Mucosa of rectum (tissue), 2 donors: ENCODE measurements around the gene DMBT1.

Experiments
- H3K27ac ChIP-seq, 2 donors: one replicate each; pipeline ENCODE4 v1.7.0; 2013; ENCODE audit warnings: inconsistent platforms in 2 of 2, low read depth in 2 of 2, low read length in 2 of 2
- H3K27me3 ChIP-seq, 2 donors: one replicate each; pipeline ENCODE4 v1.7.0; 2013; ENCODE audit warnings: low read length in 2 of 2; ENCODE audit not compliant: control insufficient read depth in 2 of 2, insufficient read depth in 2 of 2
- H3K36me3 ChIP-seq, 2 donors: one replicate each; pipeline ENCODE4 v1.7.0; 2013; ENCODE audit warnings: low read length in 2 of 2; ENCODE audit not compliant: control insufficient read depth in 2 of 2, insufficient read depth in 2 of 2
- H3K4me1 ChIP-seq, 2 donors: one replicate each; pipeline ENCODE4 v1.7.0; 2013; ENCODE audit warnings: low read length in 2 of 2, mild to moderate bottlenecking in 1 of 2; ENCODE audit not compliant: control insufficient read depth in 2 of 2, insufficient read depth in 2 of 2
- H3K4me3 ChIP-seq, 2 donors: one replicate each; pipeline ENCODE4 v1.7.0; 2013; ENCODE audit warnings: low read length in 2 of 2
- H3K9ac ChIP-seq, 2 donors: one replicate each; pipeline ENCODE4 v1.7.0; 2013; ENCODE audit warnings: low read length in 2 of 2, low read depth in 1 of 2, mild to moderate bottlenecking in 1 of 2
- H3K9me3 ChIP-seq, 2 donors: one replicate each; pipeline ENCODE4 v1.7.0; 2013; ENCODE audit warnings: low read length in 2 of 2; ENCODE audit not compliant: control insufficient read depth in 2 of 2
- donor health status: healthy.
- donor health status: Normal muscosa, but diverticular disease.

Gene DMBT1

DNA sequence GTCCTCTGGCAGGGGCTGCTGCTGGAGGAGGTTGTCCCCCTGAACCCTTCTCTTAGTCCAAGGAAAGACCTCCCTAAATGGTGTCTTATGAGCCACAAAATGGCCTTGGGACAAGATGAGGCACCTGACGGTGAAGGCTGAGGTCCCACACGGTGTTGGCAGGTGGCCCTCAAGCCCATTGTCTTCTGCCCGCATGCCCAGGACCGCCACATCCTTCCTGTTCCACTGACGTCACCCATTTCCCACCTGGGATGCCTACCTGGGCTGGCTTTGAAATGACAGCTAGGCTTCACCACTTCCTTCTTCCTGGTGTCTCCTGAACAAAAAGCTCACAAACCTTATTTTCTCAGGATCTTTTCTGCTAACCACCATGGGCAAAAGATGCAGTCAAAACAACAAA lies 2.1 kb upstream of the DMBT1 start:
- no peak overlapping the region for H3K9ac ChIP-seq
- H3K27me3 ChIP-seq = no peaks in the 10 kb centered on the region
- no peak overlapping the region for H3K27ac ChIP-seq
- no peaks in the 10 kb centered on the region for H3K9me3 ChIP-seq
- peaks cover 0 to 6% of the 10 kb centered on the region in 2 donors for H3K4me1 ChIP-seq
- no peak overlapping the region for H3K4me3 ChIP-seq
- H3K36me3 ChIP-seq = no peaks in the 10 kb centered on the region

DNA sequence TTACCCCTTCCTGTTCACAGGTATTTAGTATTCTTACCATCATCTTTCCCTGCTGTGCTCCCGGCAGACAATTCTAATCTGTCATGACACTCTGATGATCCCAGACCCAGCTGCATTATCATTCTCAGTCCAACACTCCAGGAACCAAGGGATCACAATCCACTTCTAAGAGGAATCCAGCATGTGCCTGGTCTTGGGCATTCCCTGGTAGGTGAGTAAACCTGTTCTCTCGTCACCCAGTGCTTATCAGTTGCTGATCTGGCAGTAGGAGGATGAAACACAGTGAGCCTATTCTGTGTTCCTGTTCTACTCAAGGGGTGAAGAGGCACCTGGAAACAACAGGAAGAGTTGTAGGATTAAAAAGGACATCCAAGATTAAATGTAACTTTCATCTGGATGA lies 1.3 kb upstream of the DMBT1 start:
- peaks cover 0 to 3% of the 10 kb centered on the region in 2 donors for H3K4me1 ChIP-seq
- no peaks in the 10 kb centered on the region for H3K27me3 ChIP-seq
- no peaks in the 10 kb centered on the region for H3K36me3 ChIP-seq
- no peak overlapping the region for H3K27ac ChIP-seq
- H3K4me3 ChIP-seq = no peak overlapping the region
- H3K9ac ChIP-seq = no peak overlapping the region
- H3K9me3 ChIP-seq = no peaks in the 10 kb centered on the region

DNA sequence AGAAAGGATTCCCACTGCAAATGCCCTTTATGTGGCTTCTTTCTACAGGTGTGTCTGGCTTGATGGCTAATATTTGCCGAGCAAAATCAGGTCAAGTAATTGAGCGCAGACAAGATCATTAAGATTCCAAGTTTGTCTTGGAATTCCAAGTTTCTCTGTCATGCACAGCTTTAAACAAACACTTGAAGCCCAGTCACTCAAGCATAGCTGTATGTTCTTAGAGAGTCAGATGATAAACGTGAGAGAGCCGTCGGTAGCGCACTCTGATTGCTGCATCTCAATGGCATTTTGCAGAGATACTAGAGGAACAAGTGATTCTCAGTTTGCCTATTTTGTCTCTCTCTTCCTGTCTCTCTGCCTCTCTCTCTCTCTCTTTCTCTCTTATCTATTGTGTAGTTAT lies 658 bp downstream of the DMBT1 start:
- no peaks in the 10 kb centered on the region for H3K27me3 ChIP-seq
- H3K9ac ChIP-seq = no peak overlapping the region
- peaks cover 0 to 6% of the 10 kb centered on the region in 2 donors for H3K4me1 ChIP-seq
- no peaks in the 10 kb centered on the region for H3K9me3 ChIP-seq
- no peak overlapping the region for H3K27ac ChIP-seq
- H3K4me3 ChIP-seq = no peak overlapping the region
- no peaks in the 10 kb centered on the region for H3K36me3 ChIP-seq

DNA sequence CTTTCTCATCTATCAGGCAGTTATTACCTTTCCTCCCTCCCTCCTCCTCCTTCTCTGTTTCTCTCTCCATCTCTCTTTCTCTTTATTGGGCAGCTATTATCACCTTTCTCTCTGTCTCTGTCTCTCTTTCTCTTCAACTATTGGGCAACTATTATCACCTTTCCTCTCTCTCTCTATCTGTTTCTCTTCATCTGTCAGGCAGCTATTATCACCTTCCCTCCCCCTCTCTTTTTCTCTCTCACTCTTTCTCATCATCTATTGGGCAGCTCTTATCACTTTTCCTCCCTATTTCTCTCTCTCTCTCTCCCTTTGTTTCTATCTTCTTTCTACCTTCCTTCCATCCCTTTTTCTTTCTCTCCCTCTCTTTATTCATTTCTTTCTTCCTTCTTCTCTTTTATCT lies 1.2 kb downstream of the DMBT1 start:
- Histone ChIP-seq H3K27me3 (no peaks in the 10 kb centered on the region), H3K4me3 (no peak overlapping the region), H3K4me1 (peaks cover 0 to 6% of the 10 kb centered on the region in 2 donors), H3K9ac (no peak overlapping the region), H3K27ac (no peak overlapping the region), H3K9me3 (no peaks in the 10 kb centered on the region), H3K36me3 (no peaks in the 10 kb centered on the region)

DNA sequence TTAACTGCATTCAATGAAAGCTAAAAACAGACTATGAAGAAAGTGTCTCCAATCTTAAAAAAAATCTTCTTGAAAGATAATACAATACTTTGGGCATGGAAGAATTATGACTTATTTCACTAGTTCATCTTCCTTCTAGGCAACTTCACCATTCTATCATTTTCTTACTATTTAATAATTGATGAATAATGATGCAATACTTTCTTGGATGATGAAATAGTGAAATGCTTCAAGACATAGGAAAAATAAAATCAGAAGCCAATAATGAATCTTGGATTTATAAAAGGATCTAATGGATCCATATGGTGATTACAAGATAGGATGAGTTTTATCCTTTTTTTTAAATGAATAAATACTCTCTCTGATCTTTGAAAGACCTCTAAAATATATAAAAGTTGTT lies 4.4 kb downstream of the DMBT1 start:
- no peak overlapping the region for H3K4me3 ChIP-seq
- H3K27ac ChIP-seq = no peak overlapping the region
- H3K4me1 ChIP-seq = peaks cover 0 to 5% of the 10 kb centered on the region in 2 donors
- H3K36me3 ChIP-seq = no peaks in the 10 kb centered on the region
- H3K9ac ChIP-seq = no peak overlapping the region
- no peaks in the 10 kb centered on the region for H3K27me3 ChIP-seq
- no peaks in the 10 kb centered on the region for H3K9me3 ChIP-seq

DNA sequence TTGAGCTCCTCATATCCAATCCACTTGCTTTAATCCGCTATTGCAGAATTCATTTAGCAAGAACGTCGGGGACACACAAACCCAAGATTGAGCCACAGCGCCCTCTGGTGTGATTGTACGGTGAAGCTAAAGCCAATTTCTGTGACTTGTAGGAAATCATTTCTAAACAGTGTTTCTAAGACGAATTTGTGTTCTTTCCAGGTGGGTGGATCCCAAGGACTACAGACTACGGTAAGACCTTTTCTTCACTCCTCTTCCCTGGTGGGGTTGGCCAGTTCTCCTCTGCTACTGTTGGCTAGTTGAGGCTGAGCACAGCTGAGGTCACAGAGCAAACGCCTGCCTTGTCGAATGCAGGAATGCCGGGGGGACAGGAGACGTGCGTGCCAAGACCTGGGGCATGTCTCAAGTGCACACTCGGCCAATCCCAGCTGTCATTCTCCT lies 5.2 kb downstream of the DMBT1 start:
- H3K36me3 ChIP-seq = no peaks in the 10 kb centered on the region
- H3K9ac ChIP-seq = no peak overlapping the region
- no peaks in the 10 kb centered on the region for H3K9me3 ChIP-seq
- no peak overlapping the region for H3K27ac ChIP-seq
- no peaks in the 10 kb centered on the region for H3K27me3 ChIP-seq
- H3K4me3 ChIP-seq = peak overlapping the region; percentile 4 to 37
- peaks cover 0 to 3% of the 10 kb centered on the region in 2 donors for H3K4me1 ChIP-seq

DNA sequence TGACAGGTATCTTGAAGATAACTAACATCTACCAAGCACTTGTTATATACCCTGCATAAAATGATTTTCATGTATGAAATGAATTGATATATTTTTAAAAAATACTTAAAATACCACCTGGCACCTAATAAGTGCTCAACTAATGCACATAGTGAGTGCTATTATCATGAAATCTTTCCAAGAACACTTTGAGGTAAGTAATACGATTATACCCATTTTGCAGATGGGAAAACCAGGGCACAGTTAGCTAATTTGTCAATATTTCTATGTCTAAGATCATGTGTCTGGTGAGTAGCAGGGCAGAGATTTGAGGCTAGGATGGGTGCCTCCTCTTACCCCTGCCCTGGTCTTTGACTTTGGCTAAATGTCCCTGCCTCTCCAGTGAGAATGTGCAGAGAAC lies 6.1 kb downstream of the DMBT1 start:
- Histone ChIP-seq H3K9ac (no peak overlapping the region), H3K4me1 (peaks cover 0 to 3% of the 10 kb centered on the region in 2 donors), H3K27ac (no peak overlapping the region), H3K9me3 (no peaks in the 10 kb centered on the region), H3K27me3 (no peaks in the 10 kb centered on the region), H3K36me3 (peaks cover 0 to 3% of the 10 kb centered on the region in 2 donors), H3K4me3 (no peak overlapping the region)

DNA sequence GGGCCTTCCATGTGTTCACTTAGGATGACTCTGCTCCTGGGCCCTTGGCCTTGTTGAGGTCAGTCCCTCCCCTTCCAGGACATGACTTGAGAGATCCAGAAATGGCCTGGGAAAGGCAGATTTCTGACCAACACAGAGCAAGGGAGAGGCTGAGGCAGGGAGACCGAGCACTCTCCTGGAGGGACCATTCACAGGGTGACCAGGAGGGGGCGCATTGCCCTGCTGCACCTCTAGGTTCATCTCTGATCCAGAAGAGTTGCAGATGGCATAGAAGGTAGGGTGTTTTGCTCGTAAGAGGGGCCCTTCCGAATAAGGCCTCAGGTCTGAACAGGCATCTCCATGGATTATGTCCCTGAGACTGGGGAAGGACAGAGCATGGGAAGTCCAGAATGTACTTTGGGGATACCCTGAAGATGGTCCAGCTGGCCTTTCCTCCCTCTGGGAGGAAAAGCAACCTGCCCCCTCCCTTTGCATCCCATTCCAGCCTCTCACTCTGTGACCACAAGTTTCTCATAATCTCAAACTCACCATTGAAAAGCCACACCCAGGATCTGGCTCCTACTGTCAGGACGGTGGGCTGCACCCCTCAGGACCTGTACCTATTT lies 6.6 kb downstream of the DMBT1 start:
- H3K4me1 ChIP-seq = peaks cover 0 to 3% of the 10 kb centered on the region in 2 donors
- no peaks in the 10 kb centered on the region for H3K27me3 ChIP-seq
- no peak overlapping the region for H3K9ac ChIP-seq
- peaks cover 0 to 3% of the 10 kb centered on the region in 2 donors for H3K36me3 ChIP-seq
- no peak overlapping the region for H3K27ac ChIP-seq
- H3K4me3 ChIP-seq = no peak overlapping the region
- H3K9me3 ChIP-seq = no peaks in the 10 kb centered on the region

DNA sequence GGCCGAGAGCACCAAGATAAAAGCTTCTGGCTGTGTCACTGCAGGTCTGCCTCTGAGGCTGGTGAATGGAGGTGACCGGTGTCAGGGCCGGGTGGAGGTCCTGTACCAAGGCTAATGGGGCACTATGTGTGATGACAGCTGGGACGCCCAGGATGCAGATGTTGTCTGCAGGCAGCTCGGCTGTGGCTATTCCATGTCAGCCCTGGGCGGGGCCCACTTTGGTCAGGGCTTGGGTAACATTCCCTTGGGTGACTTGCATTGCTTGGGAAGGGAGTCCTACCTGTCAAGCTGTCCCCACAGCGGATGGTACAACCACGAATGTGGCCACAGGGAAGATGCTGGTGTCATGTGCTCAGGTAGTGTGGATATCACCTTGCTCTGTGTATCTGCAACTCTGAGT lies 8.0 kb downstream of the DMBT1 start:
- Histone ChIP-seq H3K4me1 (peaks cover 0 to 3% of the 10 kb centered on the region in 2 donors), H3K36me3 (peaks cover 0 to 3% of the 10 kb centered on the region in 2 donors), H3K9ac (no peak overlapping the region), H3K9me3 (no peaks in the 10 kb centered on the region), H3K4me3 (no peak overlapping the region), H3K27ac (no peak overlapping the region), H3K27me3 (no peaks in the 10 kb centered on the region)

DNA sequence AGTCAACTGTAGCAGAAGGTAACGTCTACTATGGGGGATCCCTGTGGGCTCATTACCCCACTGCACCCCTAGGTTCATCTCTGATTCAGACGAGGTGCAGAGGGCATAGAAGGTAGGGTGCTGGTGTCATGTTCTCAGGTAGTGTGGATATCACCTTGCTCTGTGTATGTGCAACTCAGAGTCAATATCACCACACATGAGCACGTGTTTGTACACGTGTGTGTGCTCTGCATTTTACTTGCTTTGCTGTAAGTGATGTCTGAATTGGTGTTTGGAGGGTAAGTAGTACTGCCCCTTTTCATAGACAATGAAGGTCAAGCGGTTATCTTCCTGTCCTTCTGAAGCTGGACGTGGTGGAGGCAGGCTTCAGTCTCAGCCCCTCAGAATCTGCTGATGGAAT lies 10.4 kb downstream of the DMBT1 start:
- H3K4me1 ChIP-seq = peaks cover 0 to 1% of the 10 kb centered on the region in 2 donors
- H3K9me3 ChIP-seq = no peaks in the 10 kb centered on the region
- peaks cover 0 to 3% of the 10 kb centered on the region in 2 donors for H3K36me3 ChIP-seq
- H3K4me3 ChIP-seq = no peak overlapping the region
- no peak overlapping the region for H3K9ac ChIP-seq
- no peak overlapping the region for H3K27ac ChIP-seq
- no peaks in the 10 kb centered on the region for H3K27me3 ChIP-seq
